Gastrocnemius medialis (tissue), 4 donors: Measurements from ENCODE around the gene ATRIP.

Source experiments
- POLR2A ChIP-seq, 2 donors: fragments of 450-650 bp; IDR thresholded peaks; one replicate each; pipeline ENCODE4 v1.6.1; 2017; ENCODE audit warnings: antibody characterized with exemption in 2 of 2, mild to moderate bottlenecking in 2 of 2, moderate library complexity in 2 of 2
- TF ChIP-seq, protein P1 (sequence below), 5 experiments: fragments of 450-650 bp in 3 of 5; fragments of 200-600 bp in 2 of 5; sonication (generic) in 2 of 5; IDR thresholded peaks in 4 of 5; conservative IDR thresholded peaks in 1 of 5; 1 replicate in 4 of 5; 2 replicates in 1 of 5; pipeline ENCODE4 v1.5.1; 2016 to 2019; ENCODE audit warnings: antibody characterized with exemption in 5 of 5, mild to moderate bottlenecking in 3 of 5, moderate library complexity in 3 of 5

DNA sequence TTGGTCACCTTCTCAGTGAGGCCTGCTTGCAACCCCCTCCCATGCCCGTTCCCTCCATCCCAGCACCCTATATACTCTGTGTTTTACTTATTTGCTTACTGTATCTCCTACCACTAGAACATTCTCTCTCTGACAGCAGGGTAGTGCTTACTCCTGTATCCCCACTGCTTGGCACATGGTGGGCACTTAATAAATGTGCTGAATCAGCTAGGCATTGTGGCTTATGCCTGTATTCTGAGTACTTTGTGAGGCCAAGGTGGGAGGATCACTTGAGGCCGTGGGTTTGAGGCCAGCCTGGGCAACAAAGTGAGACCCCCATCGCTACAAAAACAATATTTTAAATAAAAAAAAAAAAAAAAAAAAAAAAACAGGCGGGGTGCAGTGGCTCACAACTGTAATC lies 65.0 kb downstream of the ATRIP start:
- TF ChIP-seq, protein P1, sequence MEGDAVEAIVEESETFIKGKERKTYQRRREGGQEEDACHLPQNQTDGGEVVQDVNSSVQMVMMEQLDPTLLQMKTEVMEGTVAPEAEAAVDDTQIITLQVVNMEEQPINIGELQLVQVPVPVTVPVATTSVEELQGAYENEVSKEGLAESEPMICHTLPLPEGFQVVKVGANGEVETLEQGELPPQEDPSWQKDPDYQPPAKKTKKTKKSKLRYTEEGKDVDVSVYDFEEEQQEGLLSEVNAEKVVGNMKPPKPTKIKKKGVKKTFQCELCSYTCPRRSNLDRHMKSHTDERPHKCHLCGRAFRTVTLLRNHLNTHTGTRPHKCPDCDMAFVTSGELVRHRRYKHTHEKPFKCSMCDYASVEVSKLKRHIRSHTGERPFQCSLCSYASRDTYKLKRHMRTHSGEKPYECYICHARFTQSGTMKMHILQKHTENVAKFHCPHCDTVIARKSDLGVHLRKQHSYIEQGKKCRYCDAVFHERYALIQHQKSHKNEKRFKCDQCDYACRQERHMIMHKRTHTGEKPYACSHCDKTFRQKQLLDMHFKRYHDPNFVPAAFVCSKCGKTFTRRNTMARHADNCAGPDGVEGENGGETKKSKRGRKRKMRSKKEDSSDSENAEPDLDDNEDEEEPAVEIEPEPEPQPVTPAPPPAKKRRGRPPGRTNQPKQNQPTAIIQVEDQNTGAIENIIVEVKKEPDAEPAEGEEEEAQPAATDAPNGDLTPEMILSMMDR (IDR thresholded peaks at IDR 0.05 in 4 of 5, conservative IDR thresholded peaks at IDR 0.05 in 1 of 5): no peak
- TF ChIP-seq POLR2A (IDR thresholded peaks at IDR 0.05): no peak
